H1 (cell line): ENCODE measurements around the gene MARS1. TPM values are rescaled to one million over a fixed set of nuclear protein-coding genes. Genes with fewer than 3 reads are reported as not detected.
A peak's percentile ranks its signal among the peaks of the same experiment; 100 is the strongest.

ENCODE experiments used
- ASH2L ChIP-seq: fragments of 200-600, 300-600 bp; sonication (generic); IDR thresholded peaks from one replicate; pipeline ENCODE4 v1.7.1; 2017; ENCODE audit warnings: low read length
- CBX8 ChIP-seq: fragments of 300-800, 300-1000 bp; sonication (generic); IDR thresholded peaks from 2 replicates; pipeline ENCODE4 v1.7.1; 2016; ENCODE audit warnings: low read depth, low read length, borderline replicate concordance
- CEBPB ChIP-seq: IDR thresholded peaks from 2 replicates; pipeline ENCODE4 v1.6.1; 2012; ENCODE audit warnings: low read depth, low read length
- CHD1 ChIP-seq: IDR thresholded peaks from 2 replicates; pipeline ENCODE4 v1.6.1; 2012; ENCODE audit warnings: low read depth, low read length, improper control_type of control experiment
- CREB1 ChIP-seq: IDR thresholded peaks from 2 replicates; pipeline ENCODE4 v1.6.1; 2012; ENCODE audit warnings: inconsistent platforms
- PHF8 ChIP-seq: fragments of 200-600 bp; sonication (generic); conservative IDR thresholded peaks from 2 replicates; pipeline ENCODE4 v1.7.1; 2012; ENCODE audit warnings: low read depth, mild to moderate bottlenecking, inconsistent platforms, low read length, moderate library complexity
- POLR2A ChIP-seq, 2 experiments: IDR thresholded peaks; 1 replicate in 1 of 2; 2 replicates in 1 of 2; pipeline ENCODE4 v1.6.1; 2011; ENCODE audit warnings: low read depth in 2 of 2, low read length in 2 of 2, mild to moderate bottlenecking in 2 of 2; ENCODE audit errors: control extremely low read depth in 1 of 2
- SIN3A ChIP-seq, 2 experiments: IDR thresholded peaks in 1 of 2; conservative IDR thresholded peaks in 1 of 2; 2 replicates each; pipeline ENCODE4 v1.6.1; 2011 to 2012; ENCODE audit warnings: low read length in 2 of 2, improper control_type of control experiment in 1 of 2, low read depth in 1 of 2, mild to moderate bottlenecking in 1 of 2
- SP4 ChIP-seq: IDR thresholded peaks from 2 replicates; pipeline ENCODE4 v1.6.1; 2012; ENCODE audit warnings: low read length, inconsistent platforms
- TCF12 ChIP-seq: IDR thresholded peaks from 2 replicates; pipeline ENCODE4 v1.6.1; 2011; ENCODE audit warnings: low read depth, mild to moderate bottlenecking, low read length
- TEAD4 ChIP-seq: IDR thresholded peaks from 2 replicates; pipeline ENCODE4 v1.6.1; 2012; ENCODE audit warnings: low read depth, low read length, inconsistent platforms, mixed read lengths
- polyA plus RNA-seq, 7 experiments: library from polyadenylated mRNA; depleted of rRNA in 3 of 7; stranded (reverse) in 5 of 7; unstranded in 2 of 7; fragments of >200 nt in 5 of 7; fragments of 200-250 nt in 2 of 7; gene quantifications; 1 replicate in 5 of 7; 2 replicates in 1 of 7; 4 replicates in 1 of 7; pipeline versions ENCODE4 v1.2.1 to v1.2.3, GENCODE V29; 2011 to 2013; ENCODE audit warnings: missing spikeins in 2 of 7, mixed read lengths in 2 of 7
- total RNA-seq: library from RNA; stranded (reverse); fragmentation: NEBNext Ultra II Directional; extraction: Animal tissue kit (Norgen Biotek cat#: 25700); gene quantifications from 2 replicates; pipeline ENCODE4 v1.2.1, GENCODE V29; 2021
- TF ChIP-seq, protein P1 (sequence below): fragments of 300-600 bp; sonication (generic); IDR thresholded peaks from 2 replicates; pipeline ENCODE4 v1.7.1; 2012; ENCODE audit warnings: low read length, moderate library complexity, mild to moderate bottlenecking, inconsistent platforms; ENCODE audit not compliant: insufficient replicate concordance

The MARS1 gene
- total and polyA plus RNA-seq, 2 of the 8 experiments (the other 6 are each of a cell fraction or from before 2014, with no cell fraction given) = 194 to 407 TPM

DNA sequence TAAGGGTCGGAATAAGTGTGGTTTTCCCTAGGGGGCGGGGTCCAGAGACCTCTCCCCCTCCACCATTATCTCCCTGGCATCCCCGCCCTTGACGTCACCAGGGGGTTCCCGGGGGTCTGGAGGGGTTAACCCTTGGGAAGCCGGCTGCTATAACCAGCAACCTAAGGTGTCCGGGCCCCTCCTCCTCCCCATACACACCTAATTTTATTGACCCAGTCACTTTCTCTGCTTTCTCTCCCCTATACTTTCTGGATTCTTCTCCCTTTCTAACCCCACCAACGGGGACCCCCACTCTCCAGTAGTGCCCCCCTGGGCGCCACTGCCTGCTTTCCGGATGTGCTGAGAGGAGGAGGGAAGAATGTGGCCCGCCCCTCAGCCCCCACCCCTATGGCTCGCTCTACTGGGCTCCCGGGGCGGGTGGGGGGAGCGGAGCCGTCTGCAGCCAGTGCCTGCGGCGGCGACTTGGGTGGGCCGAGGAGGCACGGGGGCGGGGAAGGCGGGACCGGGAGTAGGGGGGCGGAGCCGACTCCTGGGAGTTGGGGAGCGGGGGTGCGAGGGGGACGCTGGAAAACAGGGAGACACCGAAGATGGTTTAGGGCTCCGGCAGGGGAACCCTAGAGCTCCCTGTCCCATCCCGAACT, 26.5 kb upstream of the MARS1 start (continued):
- TF ChIP-seq SP4 (peak; percentile 8; the same call in 1 of the 2 replicates), CHD1 (no peak), CEBPB (no peak), ASH2L (peak; percentile 67), CBX8 (no peak), TEAD4 (0 out of 2 replicates have a peak, but pooled peaks have one; percentile 35), TCF12 (0 out of 2 replicates have a peak, but pooled peaks have one; percentile 3), PHF8 (0 out of 2 replicates have a peak, but pooled peaks have one; percentile 7), CREB1 (peak; percentile 86), SIN3A (conservative IDR thresholded peaks at IDR 0.05 in 1 of 2, IDR thresholded peaks at IDR 0.05 in 1 of 2; ENCODE audit: low read depth in 1 of 2, low read length in 2 of 2) (0 out of 4 replicates have a peak, but pooled peaks of 1 of the 2 experiments have one; percentile 15), POLR2A (IDR thresholded peaks at IDR 0.05; ENCODE audit: control extremely low read depth in 1 of 2, low read depth in 2 of 2, low read length in 2 of 2) (peak in 1 of 2 experiments; percentile 8; a peak in 1 of 3 replicates)
- TF ChIP-seq, protein P1, sequence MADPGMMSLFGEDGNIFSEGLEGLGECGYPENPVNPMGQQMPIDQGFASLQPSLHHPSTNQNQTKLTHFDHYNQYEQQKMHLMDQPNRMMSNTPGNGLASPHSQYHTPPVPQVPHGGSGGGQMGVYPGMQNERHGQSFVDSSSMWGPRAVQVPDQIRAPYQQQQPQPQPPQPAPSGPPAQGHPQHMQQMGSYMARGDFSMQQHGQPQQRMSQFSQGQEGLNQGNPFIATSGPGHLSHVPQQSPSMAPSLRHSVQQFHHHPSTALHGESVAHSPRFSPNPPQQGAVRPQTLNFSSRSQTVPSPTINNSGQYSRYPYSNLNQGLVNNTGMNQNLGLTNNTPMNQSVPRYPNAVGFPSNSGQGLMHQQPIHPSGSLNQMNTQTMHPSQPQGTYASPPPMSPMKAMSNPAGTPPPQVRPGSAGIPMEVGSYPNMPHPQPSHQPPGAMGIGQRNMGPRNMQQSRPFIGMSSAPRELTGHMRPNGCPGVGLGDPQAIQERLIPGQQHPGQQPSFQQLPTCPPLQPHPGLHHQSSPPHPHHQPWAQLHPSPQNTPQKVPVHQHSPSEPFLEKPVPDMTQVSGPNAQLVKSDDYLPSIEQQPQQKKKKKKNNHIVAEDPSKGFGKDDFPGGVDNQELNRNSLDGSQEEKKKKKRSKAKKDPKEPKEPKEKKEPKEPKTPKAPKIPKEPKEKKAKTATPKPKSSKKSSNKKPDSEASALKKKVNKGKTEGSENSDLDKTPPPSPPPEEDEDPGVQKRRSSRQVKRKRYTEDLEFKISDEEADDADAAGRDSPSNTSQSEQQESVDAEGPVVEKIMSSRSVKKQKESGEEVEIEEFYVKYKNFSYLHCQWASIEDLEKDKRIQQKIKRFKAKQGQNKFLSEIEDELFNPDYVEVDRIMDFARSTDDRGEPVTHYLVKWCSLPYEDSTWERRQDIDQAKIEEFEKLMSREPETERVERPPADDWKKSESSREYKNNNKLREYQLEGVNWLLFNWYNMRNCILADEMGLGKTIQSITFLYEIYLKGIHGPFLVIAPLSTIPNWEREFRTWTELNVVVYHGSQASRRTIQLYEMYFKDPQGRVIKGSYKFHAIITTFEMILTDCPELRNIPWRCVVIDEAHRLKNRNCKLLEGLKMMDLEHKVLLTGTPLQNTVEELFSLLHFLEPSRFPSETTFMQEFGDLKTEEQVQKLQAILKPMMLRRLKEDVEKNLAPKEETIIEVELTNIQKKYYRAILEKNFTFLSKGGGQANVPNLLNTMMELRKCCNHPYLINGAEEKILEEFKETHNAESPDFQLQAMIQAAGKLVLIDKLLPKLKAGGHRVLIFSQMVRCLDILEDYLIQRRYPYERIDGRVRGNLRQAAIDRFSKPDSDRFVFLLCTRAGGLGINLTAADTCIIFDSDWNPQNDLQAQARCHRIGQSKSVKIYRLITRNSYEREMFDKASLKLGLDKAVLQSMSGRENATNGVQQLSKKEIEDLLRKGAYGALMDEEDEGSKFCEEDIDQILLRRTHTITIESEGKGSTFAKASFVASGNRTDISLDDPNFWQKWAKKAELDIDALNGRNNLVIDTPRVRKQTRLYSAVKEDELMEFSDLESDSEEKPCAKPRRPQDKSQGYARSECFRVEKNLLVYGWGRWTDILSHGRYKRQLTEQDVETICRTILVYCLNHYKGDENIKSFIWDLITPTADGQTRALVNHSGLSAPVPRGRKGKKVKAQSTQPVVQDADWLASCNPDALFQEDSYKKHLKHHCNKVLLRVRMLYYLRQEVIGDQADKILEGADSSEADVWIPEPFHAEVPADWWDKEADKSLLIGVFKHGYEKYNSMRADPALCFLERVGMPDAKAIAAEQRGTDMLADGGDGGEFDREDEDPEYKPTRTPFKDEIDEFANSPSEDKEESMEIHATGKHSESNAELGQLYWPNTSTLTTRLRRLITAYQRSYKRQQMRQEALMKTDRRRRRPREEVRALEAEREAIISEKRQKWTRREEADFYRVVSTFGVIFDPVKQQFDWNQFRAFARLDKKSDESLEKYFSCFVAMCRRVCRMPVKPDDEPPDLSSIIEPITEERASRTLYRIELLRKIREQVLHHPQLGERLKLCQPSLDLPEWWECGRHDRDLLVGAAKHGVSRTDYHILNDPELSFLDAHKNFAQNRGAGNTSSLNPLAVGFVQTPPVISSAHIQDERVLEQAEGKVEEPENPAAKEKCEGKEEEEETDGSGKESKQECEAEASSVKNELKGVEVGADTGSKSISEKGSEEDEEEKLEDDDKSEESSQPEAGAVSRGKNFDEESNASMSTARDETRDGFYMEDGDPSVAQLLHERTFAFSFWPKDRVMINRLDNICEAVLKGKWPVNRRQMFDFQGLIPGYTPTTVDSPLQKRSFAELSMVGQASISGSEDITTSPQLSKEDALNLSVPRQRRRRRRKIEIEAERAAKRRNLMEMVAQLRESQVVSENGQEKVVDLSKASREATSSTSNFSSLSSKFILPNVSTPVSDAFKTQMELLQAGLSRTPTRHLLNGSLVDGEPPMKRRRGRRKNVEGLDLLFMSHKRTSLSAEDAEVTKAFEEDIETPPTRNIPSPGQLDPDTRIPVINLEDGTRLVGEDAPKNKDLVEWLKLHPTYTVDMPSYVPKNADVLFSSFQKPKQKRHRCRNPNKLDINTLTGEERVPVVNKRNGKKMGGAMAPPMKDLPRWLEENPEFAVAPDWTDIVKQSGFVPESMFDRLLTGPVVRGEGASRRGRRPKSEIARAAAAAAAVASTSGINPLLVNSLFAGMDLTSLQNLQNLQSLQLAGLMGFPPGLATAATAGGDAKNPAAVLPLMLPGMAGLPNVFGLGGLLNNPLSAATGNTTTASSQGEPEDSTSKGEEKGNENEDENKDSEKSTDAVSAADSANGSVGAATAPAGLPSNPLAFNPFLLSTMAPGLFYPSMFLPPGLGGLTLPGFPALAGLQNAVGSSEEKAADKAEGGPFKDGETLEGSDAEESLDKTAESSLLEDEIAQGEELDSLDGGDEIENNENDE = peak; percentile 46
